DOHH2 (cell line): ENCODE measurements around the gene PTMS.

Source experiments
- CTCF ChIP-seq: fragments of 200-600 bp; sonication (generic); IDR thresholded peaks from one replicate; pipeline ENCODE4 v1.5.1; 2014; ENCODE audit warnings: antibody characterized with exemption, mild to moderate bottlenecking, low read depth, low read length; ENCODE audit not compliant: poor library complexity, severe bottlenecking
- EZH2phosphoT487 ChIP-seq: fragments of 200-600 bp; sonication (generic); IDR thresholded peaks from 2 replicates; pipeline ENCODE4 v1.6.1; 2017; ENCODE audit warnings: borderline replicate concordance, mild to moderate bottlenecking, antibody characterized with exemption, low read length, moderate library complexity, mixed read lengths

GRCh38 chr12:6820166-6820565 lies 54.0 kb downstream of the PTMS start:
- TF ChIP-seq CTCF = no peak
- no peak for TF ChIP-seq EZH2phosphoT487
